ENCODE measurements around the gene HMX3. TPM values are rescaled to one million over a fixed set of nuclear protein-coding genes. Genes with fewer than 3 reads are reported as not detected.
A peak's percentile ranks its signal among the peaks of the same experiment; 100 is the strongest.

HMX3 gene
- 3.9 and 5.3 TPM in 2 replicates for total RNA-seq (2014; rRNA removed; shearing (Covaris generic))
- polyA plus RNA-seq (2014; cell fraction: nucleus; rRNA removed): 1.3 and 3.2 TPM in 2 replicates

- peak; percentile 63 for DNase-seq (ENCODE audit: extremely low read depth, low read depth)
These were observed at the start of gene HMX3 for GRCh38 chr10:123135415-123136141. Gene HMX3 (plus strand): TSS chr10:123135970. CDS start chr10:123136051, 81 bp downstream.

DNA sequence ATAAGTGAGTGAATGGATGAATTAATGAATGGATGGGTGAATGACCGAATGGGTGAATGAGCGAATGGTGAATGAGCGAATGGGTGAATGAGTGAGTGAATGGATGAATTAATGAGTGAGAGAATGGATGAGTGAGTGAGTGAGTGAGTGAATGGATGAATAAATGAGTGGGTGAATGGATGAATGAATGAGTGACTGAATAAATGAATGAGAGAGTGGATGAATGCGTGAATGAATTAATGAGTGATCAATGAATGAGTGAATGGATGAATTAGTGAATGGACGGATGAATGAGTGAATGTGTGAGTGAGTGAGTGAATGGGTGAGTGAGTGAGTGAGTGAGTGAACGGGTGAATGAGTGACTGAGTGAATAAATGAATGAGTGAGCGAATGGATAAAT, 49.5 kb upstream of the HMX3 start:
- DNase-seq (ENCODE audit: extremely low read depth, low read depth): no peak

DNA sequence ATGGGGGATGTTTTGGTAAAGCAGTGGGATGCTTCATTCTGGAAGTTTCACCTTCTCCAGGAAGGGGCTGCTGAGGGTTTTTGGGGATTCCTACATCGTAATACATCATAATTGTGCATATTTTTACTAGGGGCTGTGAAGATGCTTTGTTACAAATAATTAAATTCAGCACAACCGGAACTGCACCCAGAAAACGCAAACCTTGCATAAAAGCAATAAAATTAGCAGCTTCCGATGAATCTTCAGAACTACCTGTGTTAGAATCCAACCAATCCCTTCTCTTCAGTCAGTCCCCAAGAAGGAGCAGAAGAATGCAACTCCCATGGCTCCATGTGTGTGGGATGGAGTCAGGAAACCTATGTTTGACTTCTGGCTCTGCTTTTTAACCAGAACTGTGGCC, 48.4 kb upstream of the HMX3 start:
- no peak for DNase-seq (ENCODE audit: extremely low read depth, low read depth)

DNA sequence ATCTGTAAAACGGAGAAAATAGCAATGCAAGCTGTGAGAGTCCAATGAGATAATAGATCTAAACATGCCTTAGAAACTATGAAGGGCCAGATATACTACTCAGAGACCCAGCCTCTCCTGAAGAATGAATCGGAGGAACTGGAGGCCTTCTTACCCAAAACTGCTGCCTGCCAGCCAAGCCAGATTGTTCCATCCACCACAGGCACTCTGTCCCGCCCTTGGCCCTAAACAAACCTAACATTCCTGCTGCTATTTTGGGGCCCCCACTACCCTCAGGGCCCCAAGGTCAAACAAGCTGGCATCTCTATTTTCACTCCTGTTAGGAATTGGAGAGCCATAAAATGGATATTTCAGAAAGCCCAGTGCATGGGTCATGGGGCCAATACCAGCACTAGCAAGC, 48.0 kb upstream of the HMX3 start:
- DNase-seq (ENCODE audit: extremely low read depth, low read depth): no peak

- DNase-seq (ENCODE audit: extremely low read depth, low read depth): no peak
These were observed 42.9 kb upstream of the HMX3 start for GRCh38 chr10:123092635-123093414.

DNA sequence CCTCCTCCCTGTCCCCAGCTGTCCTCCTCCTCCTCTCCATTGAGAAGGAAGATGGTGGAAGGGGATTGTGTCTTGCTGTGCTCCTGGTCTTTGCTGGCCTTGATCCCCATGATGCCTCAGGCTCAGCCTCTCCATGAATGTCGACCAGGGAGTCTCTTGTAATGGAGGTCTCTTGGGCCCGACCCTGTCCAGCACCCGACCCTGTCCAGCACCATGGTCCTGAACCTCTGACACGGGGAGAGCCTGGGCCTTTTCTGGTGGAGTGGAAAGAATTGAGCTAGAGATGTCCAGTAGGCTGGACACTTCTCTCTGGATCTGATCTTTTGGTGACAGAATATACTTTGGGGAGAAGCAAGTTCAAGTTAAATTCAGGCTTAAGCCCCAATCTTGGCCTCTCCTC, 42.3 kb upstream of the HMX3 start:
- no peak for DNase-seq (ENCODE audit: extremely low read depth, low read depth)

- no peak for DNase-seq (ENCODE audit: extremely low read depth, low read depth)
These were observed 39.3 kb upstream of the HMX3 start for GRCh38 chr10:123096452-123096851.

GRCh38 chr10:123097039-123097438, 38.7 kb upstream of the HMX3 start:
- DNase-seq (ENCODE audit: extremely low read depth, low read depth): no peak

DNA sequence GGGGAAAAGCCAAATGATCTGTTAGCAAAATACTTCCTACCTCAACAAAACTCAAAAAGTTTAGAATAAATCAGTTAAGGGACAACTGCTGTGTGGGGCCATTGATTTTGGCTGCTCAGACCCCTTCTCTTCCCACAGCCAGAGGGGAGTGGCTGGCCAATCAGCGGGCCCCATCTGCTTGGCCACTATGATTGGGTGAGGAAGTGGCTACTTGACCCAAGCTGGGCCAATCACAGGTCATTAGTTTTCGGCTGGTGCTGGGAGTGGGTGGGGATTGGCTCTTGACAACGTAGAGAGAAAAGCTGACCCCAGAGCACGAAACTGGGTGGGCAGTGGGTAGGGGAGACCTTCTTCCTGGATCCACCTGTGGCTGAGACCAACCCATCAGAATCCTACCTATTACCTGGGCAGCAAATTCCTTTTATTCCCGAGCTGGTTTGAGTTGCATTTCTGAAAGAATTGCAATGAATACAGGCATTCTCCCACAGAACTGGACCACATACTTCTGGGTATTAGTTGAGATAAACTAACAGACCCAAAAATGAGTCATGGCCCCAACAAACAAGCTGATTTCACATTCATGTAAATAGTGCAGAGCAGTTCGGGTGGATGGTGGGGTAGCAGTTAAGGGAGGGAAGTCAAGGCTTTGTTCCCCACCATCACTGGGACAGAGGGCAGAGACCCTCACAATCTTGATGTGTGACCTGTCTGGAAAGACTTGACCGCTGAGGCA, 35.6 kb upstream of the HMX3 start:
- no peak for DNase-seq (ENCODE audit: extremely low read depth, low read depth)

DNA sequence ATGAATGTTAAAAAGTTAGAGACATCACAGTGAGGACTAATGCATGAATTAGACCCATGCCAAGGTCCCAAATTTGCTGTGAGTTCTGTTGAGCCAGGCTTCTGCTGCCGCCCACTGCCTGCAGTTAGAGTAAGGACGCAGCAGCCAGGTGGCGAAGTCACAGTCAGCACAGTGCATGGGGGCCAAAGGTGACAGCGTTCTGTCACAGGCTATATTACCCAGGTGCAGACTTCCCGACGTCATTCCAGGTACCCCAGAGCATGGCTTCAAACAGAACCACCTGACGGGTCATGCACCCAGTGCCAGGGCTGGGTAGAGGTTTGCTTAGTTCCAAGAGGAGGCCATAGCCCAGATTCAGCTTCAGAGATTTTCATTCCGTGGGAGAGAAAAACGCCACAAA, 33.9 kb upstream of the HMX3 start:
- DNase-seq (ENCODE audit: extremely low read depth, low read depth): no peak

DNA sequence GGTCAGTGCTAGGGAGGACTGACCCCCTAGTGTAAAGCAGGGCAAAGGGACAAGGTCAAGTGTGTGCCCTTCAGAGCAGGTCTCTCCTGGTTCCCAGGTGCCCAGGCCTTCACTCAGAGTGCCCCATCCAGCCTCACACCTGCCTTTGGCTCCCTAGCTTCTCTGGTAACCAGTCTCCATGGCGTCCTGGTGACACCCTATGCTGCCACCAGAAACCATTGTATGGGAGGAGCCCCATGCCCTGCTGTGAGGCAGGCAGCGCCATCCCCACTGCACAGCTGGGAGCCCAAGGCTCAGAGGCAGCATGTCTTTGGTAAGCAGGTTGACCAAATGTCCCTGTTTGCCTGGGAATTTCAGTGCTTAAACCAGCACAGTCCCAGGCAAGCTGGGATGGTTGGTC, 33.1 kb upstream of the HMX3 start:
- no peak for DNase-seq (ENCODE audit: extremely low read depth, low read depth)

DNA sequence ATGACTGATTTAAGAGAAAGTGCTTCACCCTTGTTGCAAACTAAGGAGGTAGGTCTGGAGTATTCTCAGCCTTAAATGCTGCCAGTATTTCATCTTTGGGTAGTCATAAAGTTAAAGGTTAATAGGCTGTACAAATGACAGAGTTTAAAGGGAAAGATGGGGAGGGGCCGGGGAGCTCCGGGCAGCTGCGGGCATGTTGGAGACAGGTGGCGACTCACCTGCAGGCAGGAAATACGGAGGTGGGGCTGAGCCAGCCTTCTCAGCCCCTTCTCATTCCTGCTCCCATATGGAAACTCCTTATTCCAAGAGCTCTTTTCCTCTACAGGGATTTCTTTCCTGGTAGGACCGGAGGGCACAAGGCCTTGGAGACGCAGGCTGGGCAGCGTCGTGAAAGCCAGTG, 31.8 kb upstream of the HMX3 start:
- DNase-seq (ENCODE audit: extremely low read depth, low read depth): no peak

- DNase-seq (ENCODE audit: extremely low read depth, low read depth): peak; percentile 75
These were observed 26.3 kb upstream of the HMX3 start for GRCh38 chr10:123109466-123109865.

GRCh38 chr10:123117644-123118417, 17.9 kb upstream of the HMX3 start:
- DNase-seq (ENCODE audit: extremely low read depth, low read depth): no peak

DNA sequence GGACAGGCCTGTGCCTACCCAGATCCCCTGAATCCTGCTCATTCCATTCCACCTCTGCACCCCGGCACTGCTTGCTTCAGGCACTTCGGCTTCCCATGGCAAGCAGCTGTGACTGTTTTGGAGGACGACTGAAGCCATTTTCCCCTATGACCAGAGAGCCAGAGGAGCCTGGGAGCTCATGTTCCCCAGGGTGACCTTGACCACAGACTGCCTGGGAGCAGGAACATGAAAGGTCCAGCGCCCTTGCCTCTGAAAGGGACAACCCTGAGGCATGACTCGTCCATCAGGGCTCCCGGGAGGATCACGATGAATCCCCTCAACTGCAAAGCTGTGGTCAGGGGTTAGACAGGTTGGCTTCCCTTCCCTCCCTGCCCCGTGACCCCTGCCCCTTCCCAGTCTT, 16.7 kb upstream of the HMX3 start:
- DNase-seq (ENCODE audit: extremely low read depth, low read depth): no peak

GRCh38 chr10:123126246-123126645, 9.5 kb upstream of the HMX3 start:
- no peak for DNase-seq (ENCODE audit: extremely low read depth, low read depth)

DNA sequence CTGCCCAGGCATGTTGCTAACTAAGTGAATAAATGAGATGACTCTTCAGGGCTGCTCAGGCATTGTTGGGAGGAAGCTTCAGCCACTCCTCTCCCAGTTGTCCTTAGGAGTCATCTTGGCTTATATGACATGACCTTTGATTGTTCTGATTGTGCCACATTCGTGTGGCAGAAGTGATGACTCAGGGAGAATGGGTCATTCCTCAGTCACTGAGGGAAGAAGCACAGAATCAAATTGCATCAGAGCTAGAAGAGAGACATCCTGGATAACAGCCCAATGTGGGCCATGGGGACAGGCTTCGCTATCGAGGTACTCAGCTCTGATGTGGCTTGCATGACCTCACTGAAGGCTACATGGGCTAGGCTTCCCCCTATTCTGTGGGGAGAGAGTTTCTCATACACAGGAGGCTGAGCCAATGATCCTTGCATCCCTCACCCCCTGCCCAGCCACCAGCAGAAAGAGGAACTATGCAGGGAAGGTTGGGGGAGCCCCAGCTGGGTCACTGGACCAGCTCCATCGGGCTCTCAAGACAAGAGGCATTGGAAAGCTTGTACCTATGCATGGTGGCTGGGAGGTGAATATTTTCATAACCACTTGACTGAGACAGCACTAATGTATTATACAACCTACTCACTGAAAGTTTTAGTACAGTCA, 6.0 kb upstream of the HMX3 start:
- no peak for DNase-seq (ENCODE audit: extremely low read depth, low read depth)

- DNase-seq (ENCODE audit: extremely low read depth, low read depth): peak; percentile 86
These were observed 2.9 kb upstream of the HMX3 start for GRCh38 chr10:123132576-123133477.

All from NCI-H460 (cell line).